Stimulated activated CD4-positive, alpha-beta T cell treated with anti-CD3 and anti-CD28 coated beads, Interleukin-4, amount 100 ng/mL, for 48 hours (primary cell): ENCODE results near the gene USP31.

ENCODE experiments used
- DNase-seq, 2 donors: peaks; one replicate each; pipeline ENCODE4 v3.0.0-alpha.2; 2020; ENCODE audit warnings: low read depth in 2 of 2

USP31 gene, protein sequence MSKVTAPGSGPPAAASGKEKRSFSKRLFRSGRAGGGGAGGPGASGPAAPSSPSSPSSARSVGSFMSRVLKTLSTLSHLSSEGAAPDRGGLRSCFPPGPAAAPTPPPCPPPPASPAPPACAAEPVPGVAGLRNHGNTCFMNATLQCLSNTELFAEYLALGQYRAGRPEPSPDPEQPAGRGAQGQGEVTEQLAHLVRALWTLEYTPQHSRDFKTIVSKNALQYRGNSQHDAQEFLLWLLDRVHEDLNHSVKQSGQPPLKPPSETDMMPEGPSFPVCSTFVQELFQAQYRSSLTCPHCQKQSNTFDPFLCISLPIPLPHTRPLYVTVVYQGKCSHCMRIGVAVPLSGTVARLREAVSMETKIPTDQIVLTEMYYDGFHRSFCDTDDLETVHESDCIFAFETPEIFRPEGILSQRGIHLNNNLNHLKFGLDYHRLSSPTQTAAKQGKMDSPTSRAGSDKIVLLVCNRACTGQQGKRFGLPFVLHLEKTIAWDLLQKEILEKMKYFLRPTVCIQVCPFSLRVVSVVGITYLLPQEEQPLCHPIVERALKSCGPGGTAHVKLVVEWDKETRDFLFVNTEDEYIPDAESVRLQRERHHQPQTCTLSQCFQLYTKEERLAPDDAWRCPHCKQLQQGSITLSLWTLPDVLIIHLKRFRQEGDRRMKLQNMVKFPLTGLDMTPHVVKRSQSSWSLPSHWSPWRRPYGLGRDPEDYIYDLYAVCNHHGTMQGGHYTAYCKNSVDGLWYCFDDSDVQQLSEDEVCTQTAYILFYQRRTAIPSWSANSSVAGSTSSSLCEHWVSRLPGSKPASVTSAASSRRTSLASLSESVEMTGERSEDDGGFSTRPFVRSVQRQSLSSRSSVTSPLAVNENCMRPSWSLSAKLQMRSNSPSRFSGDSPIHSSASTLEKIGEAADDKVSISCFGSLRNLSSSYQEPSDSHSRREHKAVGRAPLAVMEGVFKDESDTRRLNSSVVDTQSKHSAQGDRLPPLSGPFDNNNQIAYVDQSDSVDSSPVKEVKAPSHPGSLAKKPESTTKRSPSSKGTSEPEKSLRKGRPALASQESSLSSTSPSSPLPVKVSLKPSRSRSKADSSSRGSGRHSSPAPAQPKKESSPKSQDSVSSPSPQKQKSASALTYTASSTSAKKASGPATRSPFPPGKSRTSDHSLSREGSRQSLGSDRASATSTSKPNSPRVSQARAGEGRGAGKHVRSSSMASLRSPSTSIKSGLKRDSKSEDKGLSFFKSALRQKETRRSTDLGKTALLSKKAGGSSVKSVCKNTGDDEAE (N-terminal part only)

DNA sequence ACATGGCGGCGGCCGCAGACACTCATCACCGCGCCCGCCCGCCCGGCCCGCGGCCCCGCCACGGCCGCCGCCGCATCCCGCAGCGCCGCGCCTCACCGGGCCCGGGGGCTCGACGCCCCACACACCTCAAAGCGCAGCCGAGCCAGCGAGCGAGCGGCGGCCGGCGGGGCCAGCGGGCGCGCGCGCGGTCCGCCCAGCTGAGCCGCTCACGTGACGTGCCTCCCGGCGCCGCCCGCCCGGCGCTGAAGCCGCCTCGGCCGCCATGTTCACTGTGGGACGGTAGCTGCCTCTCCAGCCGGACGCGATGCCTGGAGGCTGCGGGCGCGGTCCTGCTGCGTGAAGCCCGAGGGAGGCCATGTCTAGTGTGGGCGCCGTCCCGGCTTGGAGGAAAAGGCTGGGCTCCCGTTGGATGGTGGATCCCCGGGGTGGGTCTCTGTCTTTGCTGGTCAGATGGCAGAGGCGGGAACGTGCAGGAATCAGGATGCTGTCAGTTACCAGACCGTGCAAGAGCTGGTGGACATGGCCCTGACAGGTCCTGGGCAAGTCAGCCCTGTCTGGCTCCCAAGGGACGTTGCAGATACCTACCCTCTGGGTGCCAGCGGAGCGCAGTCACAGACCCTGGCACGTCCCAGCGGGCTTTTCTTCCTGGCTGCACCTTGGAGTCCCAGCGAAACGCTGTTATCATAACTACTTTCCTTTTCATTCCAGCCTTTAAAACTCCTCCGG is at the start of gene USP31:
TSS of gene USP31 (minus strand) at position 186 of the 726 bp plus-strand sequence. CDS start at position 4, 182 bp downstream.
- DNase-seq = peak; percentile 85 to 89

DNA sequence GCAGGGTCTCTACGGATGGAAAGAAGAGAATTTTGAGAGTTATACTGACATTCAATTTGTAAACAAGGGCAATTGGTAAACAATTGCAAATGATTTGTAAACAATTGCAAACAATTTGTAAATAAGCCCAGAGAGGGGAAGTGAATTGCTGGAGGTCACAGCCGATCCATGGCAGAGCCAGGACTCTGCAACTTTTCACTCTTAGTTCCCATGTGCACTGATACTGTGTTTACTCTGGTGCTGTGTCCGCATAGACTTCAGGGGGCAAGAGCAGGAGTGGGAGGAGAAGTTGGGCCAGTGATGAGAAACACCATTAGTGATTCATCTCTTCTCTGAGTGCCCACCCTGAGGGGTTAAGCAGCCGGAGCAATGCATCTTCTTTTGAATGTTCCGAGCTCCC is 47.3 kb upstream of the USP31 start:
- DNase-seq = no peak

DNA sequence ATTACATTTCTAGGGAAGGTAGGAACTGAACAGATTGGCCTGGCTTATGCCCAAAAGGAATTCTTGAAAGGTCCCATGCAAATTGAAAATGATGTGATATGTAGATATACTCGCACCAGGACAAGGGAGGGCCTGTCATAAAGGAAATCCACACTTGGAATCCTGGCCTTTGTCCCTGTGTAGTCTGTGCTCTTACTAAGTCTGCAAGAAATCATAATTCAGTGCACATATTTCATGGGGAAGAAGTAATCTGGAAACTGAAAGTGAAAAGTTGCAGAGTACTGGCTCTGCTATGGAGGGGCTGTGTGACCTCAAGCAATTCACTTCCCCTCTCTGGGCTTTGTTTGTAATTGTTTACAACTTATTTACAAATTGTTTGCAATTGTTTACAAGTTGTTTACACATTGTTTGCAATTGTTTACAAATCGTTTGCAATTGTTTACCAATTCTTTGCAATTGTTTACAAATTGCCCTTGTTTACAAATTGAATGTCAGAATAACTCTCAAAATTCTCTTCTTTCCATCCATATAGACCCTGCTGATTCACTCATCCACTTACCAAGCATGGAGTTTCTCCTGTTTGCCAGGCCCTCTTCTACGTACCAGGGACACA is 46.2 kb upstream of the USP31 start:
- no peak for DNase-seq

DNA sequence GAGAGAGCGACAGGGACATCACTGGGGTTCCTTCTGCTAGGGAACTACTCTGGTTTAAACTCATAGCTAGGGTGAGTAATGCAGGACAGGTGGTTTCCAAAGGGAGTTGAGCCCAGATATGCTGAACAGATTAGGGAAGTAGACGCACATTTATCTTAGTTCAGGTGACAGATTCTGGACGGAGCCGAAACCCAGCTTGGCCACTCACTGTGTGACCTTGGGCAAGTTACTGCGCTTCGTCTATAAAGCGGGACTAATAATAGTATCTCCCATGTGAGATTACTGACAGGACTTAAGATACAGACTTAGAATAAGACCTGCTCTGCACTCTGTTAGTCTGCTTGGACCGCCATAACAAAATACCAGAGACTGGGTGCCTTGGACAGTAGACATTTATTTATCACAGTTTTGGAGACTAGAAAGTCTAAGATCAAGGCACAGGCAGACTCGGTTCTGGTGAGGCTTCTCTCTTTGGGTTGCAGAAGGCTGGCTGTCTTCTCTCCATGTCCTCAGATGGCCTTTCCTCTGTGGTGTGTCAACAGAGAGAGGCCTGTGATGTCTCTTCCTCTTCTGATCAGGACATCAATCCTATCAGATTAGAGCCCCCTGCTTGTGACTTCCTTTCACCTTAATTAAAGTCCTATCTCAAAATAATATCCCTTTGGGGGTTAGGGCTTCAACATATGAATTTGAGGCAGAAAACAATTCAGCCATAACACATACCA is 45.4 kb upstream of the USP31 start:
- DNase-seq = no peak

DNA sequence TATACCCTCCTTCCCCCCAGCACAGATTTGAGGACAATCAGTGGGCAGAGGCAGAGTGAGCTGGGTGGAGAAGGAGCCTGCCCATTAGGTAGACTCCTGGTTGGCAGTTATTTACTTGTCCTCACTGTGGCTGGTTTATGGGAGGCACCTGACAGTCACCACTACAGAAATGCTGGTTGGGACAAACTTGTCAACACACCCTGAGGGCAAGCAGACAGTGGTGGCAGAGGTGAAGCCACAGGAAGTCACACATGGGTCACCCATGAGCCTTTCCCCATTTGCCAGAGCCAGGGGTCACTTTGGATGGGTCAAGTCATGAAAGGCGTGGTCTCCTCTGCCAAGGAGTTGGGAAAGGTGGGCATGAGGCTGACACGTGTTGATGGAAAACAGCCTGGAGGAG is 39.7 kb upstream of the USP31 start:
- no peak for DNase-seq

DNA sequence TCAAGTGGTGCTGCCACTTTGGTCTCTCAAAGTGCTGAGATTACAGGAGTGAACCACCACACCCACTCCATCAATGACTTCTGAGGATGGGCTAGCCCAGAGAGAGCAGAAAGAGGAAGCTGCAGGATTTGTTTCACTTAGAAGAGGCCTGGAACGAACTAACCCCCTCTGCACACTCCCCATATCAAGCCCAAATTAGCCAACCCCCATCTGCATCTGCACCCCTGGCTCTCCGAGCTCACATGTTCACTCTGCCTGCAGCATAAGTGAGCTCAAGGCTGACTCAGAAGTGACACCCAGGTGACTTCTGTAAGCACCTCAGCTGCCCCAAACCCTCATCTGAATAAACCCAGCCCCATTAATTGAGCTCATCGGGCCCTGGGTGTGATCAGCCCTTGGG is 38.1 kb upstream of the USP31 start:
- DNase-seq = no peak

DNA sequence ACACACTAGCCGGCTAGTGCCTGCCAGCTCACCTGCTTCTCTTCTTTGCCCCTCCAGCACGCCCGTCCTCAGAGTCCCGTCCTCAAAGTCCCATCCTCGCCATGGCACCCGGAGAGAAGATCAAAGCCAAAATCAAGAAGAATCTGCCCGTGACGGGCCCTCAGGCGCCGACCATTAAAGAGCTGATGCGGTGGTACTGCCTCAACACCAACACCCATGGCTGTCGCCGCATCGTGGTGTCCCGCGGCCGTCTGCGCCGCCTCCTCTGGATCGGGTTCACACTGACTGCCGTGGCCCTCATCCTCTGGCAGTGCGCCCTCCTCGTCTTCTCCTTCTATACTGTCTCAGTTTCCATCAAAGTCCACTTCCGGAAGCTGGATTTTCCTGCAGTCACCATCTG is 36.9 kb upstream of the USP31 start:
- DNase-seq = no peak

DNA sequence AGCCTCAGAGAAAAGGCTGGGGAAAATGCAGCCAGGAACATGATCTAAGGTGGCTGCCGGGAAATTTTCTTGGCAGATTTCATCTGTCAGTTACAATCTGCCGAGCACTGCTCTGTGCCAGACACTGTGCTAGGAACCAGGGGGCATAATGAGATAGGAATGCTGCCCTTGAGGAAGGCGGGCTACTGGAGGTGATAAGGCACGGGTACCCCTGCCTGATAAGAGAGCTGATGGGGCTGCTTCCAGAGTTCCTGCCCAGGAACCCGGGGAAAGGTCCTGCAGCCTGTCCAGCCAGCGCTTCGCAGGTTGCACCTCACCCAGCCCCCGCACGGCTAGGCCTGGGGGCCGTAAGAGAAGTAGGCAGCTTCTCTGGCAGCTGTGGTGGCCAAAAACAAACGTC is 36.4 kb upstream of the USP31 start:
- no peak for DNase-seq

DNA sequence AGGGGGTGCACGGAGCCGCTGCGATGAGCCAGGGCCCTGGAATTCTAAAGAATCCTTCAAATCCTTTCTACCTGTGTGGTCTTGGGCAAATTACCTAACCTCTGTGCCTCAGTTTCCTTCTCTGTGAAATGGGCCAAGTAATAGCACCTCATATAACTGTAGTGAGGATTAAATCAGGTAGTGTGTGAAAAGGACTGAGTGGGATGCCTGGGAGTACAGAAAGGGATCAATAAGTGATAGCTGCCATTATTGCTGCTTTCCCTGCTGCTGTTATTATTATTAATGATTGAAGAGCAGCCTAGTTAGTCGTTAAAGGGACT is 34.3 kb upstream of the USP31 start:
- no peak for DNase-seq

DNA sequence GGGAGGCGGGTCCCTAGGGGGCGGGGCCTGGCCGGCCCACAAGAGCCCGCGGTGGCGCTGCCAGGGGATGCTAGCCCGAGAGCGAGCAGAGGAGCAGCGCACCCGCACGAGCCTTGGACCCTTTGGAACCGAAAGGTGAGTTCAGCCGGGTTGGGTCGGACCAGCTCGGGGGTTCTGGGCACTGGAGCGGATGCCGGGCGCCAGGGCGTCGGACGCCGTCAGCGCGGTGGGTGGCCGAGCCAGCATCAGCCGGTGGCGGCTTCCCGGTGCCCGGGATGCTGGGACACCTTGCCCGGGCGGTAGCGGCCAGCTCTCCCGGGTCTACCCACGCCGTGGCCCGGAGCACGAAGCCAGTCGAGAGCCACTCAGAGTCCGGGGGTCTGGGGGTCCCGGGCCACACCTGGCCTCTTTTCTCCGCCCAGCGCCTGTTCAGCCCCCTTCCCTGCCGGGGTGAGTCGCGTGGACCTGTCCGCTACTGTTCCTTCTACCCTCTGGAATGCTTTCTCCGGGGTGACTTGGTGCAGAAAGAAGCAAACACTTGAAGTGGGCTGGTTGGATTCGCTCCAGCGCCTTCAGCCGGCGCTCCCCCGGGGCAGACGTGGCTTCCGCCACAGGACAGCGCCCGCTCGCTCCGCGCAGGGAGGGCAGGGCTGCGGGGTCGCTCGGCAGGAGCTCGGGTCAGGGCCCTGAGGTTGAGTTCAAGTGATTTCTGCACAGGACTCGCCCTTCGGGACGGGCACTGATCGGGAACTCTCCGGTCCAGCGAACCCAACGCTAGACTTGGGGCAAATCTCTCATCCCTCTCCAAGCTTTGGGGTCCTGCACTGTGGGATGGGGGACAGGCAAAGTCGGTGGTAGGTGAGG is 33.7 kb upstream of the USP31 start, which contains the start of gene SCNN1G:
TSS of gene SCNN1G (plus strand) at position 67 of the 864 bp plus-strand sequence. CDS start 3,527 bp downstream, outside the sequence.
- DNase-seq = no peak

DNA sequence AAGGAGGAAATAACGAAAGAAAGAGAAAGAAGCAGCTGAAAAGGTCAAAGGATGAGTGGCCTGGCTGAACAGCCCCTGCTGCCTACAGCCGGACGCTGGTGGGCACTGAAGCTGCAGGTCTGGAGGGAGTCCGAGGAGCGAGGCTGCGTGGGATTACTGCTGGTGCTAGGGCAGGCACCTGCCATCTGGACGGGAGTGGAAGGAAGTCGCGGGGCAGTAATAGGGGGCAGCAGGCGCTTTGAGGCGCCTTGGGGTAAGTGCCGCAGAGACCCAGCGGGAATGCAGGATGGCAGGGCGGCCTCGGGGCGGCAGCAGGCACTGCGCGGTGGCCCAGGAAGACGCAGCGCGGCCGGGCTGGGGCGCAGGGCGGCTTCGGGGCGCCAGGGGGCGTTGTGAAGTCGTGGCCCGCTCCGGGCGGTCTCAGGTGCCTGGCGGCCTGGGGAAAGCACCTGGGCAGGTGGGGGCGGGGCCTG is 33.0 kb upstream of the USP31 start:
- peak; percentile 59 to 75 for DNase-seq

DNA sequence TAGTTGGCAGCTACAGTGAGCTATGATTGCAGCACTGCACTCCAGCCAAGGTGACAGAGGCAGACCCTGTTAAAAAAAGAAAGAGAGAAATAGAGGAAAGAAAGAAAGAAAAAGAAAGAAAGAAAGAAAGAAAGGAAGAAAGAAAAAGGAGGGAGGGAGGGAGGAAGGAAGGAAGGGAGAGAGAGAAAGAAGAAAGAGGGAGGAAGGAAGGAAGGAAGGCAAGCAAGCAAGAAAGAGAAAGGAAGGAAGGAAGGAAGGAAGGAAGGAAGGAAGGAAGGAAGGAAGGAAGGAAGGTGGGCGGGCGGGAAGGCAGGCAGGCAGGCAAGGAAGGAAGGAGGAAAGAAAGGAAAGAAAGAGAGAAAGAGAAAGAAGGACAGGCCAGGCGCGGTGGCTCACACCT is 32.3 kb upstream of the USP31 start:
- no peak for DNase-seq

DNA sequence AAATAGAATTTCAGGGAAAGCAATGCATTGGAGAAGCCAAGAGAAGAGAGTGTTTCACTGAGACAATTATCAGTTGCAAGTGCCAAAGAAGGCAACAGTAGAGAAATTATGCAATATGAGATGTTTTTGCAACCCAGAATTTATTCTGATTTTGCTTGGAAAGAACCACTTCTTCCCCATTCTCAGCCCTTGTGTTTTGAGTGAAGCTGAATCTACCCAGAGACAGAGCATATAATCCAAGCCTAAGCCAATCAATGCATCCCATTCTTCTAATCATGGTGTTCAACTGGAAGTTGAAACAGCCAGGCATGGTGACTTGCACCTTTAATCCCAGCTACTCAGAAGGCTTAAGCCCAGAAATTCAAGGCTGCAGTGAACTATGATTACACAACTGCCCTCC is 26.4 kb upstream of the USP31 start:
- DNase-seq = no peak

DNA sequence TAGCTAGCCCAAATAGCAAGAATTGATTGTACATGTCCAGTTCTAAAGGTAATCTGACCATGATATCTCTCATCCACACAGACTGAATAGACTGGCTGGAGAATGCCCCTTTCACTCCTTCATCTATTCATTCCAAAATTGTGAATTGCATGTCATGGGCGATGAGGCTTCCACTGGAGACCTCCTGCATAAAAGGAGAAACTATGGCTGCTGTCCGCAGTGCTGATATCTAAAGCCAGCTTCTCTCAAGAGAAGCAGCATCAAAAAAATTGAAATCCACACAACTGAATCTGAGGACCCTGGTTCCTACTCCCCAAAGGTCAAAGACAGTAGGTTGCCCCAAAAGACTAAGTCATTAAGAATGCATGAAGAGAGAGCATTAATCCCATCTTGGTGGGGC is 25.4 kb upstream of the USP31 start:
- no peak for DNase-seq

DNA sequence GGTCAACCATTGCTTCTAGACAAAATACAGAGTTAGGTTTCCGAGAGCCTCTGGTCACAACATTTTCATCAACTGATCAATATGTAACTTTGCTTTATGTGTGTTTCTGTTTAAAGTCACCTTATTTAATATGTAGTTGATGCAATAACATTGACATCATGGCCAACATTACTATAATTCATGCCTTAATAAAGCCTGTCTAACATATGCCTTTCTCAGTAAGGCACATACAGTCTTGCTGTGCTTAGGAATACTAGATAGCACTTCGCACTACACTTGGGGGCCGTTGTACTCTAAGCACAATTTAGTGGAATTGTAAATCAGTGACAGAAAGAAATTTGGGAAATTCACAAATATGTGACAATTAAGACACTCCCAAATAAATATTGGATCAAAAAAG is 23.7 kb upstream of the USP31 start:
- no peak for DNase-seq

DNA sequence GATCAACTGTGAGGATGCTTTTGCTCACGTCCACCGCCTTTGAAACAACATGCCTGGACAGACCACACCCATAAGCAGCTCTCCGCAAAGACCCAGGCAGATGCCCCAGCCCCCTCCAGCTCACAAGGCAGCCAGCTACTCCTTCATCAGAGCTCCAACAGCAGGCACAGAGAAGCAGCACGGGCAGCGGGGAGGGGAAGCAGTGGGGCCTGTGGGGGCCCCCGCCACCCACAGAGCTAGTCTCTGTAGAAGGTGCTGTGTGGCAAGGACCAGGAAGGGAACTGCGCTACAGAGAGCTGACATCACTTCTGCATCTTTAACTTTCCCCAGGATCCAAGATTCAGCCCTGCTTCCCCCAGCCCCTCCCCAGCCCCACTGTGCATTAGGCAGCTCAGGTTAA is 23.3 kb upstream of the USP31 start:
- no peak for DNase-seq

DNA sequence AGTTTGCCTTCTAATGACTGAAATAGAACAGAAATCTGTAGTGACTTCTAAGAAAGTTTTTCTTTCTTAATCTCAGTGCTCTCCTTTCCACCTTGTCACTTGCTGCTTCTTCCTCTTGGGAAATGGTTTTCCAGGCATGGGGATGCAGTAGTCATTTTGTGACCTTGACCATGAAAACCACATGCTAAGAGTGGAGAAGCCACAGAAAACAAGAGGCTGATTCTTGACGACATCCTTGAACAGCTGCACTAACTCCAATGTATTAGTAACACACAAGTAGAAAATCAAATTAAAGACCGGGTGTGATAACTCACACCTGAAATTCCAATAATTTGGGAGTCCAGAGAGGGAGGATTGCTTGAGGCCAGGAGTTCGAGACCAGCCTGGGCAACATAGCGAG is 15.5 kb upstream of the USP31 start:
- no peak for DNase-seq

DNA sequence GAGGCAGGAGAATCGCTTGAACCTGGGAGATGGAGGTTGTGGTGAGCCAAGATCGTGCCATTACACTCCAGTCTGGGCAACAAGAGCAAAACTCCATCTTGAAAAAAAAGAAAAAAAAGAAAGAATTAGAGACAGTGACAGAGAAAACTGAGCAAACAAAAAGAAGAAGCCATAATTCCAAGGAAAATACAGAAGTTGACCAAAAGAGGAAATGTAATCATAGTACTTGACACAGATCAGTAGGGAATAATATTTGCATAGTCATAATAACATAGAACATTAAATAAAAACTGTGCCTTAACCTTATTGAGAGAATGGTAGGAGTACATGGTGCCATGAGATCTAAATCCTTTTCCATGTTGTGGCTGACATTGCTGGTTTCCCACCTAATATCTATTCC is 14.7 kb upstream of the USP31 start:
- DNase-seq = no peak

DNA sequence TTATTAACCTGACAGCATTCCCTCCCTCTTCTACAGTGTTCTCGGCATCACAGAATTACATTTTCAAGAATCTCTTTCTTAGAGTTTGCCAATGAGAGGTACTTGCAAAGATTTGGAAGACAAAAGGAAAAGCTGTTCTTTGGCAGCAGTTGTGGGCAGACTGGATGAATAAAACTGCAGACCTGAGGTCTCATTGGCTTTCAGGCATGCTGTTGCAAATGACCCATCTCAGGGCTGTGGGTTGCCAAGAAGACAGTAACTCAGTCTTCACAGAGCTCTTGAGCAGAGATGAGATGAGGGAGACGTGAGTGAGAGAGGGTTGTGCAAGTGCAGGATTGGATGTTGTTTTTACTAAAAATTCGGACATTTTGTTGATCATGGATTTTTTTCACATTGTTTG is 11.3 kb upstream of the USP31 start:
- no peak for DNase-seq
